DMS53 treated with DMSO at 0.1 percent for 48 hours (cell line): ENCODE results near the gene ERGIC1.

Experiments used
- DNase-seq: peaks from one replicate; lab custom pipeline; 2025; ENCODE audit not compliant: unreplicated experiment; lab: John Stamatoyannopoulos, UW

The ERGIC1 gene

GRCh38 chr5:172941067-172941516 lies 107.0 kb downstream of the ERGIC1 start:
- DNase-seq = peak; percentile 45

GRCh38 chr5:172942556-172942955 lies 108.5 kb downstream of the ERGIC1 start:
- no peak for DNase-seq

DNA sequence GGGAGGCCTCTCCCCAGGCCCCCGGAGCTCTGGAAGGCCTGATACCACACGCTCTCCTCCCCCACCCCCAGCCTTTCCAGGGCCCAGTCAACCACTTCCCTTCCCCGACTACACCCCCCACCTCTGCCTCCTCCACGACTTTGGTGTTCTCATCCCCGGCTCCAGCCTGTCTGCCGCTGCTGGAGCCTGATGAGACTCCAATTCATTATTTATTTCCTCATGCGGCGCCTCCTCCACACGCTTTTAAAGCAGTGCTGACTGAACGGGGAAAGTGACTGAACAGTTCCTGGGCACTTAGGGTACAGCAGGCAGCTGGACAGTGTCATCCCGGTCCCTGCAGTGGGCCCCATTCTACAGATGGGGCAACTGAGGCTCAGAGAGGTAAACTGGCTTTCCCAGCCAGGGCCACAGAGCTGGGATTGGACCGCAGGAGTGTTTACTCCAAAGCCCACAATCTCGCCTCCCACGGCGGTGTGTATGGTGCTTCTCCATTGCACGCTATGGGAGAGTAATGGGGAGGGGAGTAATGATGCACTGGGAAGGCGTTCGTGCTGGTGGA lies 109.3 kb downstream of the ERGIC1 start:
- DNase-seq = no peak

DNA sequence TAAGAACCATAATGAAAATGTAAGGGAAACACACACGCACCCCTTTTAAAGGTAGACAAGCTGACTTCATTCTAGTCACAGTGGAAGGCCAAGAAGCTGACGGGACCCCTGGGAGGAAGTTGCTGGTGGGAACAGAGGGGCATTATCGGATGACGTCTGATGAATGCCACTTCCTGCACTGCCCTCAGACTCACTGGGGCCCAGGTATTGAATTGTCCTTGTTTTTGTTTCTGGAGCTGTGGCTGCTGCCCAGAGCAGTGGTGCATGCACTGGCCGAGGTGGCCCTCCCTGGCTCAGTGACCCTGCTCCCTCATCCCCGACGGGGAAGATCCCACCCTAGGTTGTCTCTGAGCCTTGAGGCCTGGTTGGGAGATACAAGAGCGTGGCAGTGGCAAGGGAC lies 109.9 kb downstream of the ERGIC1 start:
- no peak for DNase-seq

- DNase-seq = no peak
Measured at GRCh38 chr5:172944741-172945140, 110.7 kb downstream of the ERGIC1 start.

DNA sequence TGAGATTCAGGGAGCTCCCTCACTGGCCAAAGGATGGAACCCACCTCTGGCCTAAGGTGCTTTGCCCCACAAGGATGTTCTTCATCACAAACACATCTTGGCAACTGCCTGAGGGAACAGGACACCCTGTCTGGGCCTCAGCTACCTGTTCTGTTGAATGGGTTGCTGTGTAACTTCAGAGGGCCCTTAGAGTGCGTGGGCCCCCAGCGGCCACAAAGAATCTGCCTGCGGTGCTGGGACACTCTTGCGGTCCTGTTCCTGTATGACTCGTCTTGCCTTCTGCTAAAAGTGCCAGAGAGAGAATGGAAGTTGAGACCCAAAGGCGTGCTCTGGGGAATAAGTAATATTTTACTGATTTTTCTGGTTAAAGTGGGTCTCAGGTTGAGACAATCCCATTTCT lies 111.1 kb downstream of the ERGIC1 start:
- no peak for DNase-seq

- DNase-seq = no peak
Measured at GRCh38 chr5:172946146-172946545, 112.1 kb downstream of the ERGIC1 start.

DNA sequence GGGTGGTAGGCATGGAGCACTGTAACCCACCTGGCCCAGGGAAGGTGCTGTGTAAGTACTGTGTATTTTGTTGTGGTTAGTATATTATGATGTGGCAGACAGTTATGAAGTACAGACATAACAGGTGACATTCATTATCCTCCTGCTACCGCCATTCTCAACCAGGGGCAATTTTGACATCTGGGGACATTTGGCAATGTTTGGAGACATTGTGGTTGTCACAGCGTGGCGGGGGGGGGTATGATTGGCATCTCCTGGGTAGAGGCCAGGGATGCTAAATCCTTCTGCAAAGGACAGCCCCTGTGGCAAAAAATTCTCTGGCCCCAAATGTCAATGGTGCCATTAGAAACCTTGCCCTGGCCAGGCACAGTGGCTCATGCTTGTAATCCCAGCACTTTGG lies 115.4 kb downstream of the ERGIC1 start:
- DNase-seq = no peak

DNA sequence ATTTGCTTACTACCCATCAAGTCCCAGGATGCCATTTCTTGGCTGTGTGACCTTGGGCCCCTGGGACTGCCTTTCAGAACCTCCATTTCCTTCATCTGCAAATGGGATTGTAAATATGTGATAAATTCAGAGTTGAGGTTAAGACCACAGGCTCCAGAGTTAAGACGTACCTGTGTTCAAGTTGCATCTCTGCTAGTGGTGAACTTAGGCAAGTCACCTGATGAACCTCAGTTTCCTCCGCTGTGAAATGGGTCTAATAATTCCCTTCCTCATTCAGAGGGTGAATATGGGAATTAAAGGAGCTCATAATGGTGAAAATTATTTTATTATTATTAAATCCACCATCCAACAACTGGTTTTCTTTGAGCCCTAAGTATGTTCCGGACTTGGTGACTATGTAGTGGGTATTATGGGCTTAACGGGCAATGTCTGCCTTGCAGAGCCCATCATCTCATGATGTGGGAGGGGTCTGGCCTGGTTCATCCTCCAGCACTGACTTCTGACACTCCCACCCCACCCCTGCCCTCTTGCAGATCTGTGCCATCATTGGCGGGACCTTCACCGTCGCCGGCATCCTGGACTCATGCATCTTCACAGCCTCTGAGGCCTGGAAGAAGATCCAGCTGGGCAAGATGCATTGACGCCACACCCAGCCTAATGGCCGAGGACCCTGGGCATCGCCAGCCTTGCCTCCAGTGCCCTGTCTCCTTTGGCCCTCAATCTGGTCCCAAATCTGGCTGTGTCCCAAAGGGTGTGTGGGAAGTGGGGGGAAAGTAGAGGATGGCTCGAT lies 116.3 kb downstream of the ERGIC1 start:
- no peak for DNase-seq

DNA sequence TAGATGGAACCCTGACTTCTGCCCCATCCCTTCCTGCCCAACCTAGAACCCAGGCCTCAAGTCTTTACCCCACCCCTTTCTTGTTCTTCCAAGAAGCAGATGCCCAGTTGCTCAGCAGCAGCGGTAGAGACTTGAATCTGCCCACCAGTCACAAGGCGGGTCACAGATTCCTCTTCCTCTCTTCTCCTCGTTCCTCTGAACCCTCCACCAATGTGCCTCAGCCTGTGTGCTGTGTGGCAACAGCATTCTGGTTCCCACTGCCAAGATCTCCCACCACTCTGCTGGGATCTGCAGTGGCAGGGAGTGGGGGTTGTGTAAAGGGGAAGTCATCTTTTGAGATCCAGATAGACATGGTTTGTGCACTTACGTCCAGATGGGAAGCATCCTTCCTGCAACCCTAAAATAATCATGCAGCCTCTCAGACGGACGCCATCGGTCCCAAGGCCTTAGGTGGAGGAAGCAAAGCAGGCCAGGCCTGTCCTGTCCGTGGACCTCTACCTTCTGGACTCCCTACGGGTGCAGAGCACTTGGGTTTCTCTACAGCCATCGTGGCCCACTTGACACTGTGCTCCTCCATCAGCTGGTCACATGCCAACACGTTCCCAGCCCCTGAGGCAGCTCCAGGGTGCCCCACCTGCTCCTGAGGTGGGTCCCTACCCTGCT lies 117.5 kb downstream of the ERGIC1 start:
- no peak for DNase-seq

- DNase-seq = no peak
Measured at GRCh38 chr5:172952034-172952511, 118.0 kb downstream of the ERGIC1 start.

DNA sequence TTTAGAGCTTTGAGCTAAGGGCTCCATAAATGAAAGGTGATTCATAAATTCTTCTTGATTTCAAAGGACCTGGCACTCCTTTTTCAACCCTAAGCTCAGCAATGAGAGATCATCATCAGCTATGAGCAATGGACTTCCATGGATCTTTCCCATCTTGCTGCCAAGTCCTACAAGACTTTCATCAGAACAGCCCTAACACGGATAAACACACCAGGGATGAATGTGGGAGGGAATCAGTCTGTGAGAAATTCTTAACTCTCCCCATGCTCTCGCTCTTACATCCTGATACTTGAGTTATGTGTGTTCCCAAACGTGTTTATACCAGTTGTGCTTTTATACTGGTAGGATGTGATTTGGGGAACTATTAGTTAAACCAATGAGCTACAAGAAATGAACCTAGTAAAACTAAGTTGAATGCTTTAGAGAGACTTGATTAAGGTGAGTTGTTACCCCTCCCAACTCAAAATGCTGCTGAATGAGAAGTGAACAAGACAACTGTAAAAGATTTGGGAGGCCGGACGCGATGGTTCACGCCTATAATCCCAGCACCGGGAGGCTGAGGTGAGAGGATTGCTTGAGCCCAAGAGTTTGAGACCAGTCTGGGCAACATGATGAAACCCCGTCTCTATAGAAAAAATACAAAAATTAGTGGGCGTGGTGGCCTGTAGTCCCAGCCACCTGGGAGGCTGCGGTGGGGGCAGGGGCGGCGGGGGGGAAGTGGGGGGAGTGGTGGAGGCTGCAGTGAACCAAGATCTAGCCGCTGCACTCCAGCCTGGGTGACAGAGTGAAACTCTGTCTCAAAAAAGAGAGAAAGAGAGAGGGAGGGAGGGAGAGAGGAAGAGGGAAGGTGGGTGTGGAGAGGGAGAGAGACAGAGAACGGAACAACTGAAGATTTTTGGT lies 120.0 kb downstream of the ERGIC1 start:
- DNase-seq = no peak

DNA sequence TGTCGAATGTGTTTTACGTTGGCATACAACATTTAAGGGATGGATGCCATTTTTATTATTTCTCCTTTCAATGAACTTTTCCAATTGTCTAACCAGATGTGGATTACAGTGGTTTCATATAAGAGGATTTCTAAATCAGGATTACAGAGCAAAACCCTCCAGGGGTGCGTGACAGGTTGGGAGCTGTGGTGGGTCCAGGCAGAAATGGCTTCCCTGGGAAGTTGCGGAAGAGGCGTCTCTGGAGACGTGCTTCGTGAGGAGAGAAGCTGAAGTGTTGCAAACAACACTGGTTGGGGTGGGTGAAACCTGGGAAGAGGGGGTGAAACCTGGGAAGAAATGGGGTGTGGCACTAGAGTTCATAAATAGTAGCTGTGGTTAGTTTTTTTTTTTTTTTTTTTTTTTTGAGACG lies 120.7 kb downstream of the ERGIC1 start:
- no peak for DNase-seq

DNA sequence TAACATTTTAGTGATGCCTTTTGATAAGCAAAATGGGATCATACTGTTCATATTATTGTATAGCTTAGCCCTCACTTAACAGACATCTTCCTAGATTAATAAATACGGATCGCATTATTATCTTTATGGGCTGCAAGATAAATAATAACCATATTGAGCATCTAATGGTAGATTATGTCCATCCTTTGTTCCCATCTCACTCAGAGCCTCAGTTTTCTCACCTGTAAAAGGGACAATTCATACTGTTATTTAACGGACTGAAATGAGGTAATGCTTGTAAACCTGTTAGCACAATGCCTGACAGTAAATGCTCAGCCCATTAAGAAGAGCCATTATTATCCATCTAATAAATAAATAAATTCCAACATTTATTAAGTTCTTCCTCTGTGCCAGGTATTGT lies 122.2 kb downstream of the ERGIC1 start:
- no peak for DNase-seq

DNA sequence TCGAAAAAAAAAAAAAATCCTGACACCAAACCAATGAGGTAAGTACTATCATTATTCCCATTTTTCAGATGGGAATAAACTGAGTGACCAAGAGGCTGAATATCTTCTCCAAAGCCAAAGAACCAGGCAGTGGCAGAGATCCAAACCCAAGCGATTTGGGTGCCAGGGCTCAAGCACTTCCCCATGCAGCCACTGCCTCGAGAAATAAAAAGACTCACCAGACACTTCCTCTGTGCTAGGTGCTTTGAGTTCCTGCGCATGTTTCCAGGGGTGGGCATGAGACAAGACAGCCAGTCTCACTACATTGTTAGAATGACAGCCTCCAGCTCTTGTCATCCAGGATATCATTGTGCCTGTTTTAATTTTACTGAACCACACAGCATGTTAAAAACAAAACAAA lies 122.9 kb downstream of the ERGIC1 start:
- no peak for DNase-seq

GRCh38 chr5:172957458-172957857 lies 123.4 kb downstream of the ERGIC1 start:
- no peak for DNase-seq

GRCh38 chr5:172958331-172959046 lies 124.4 kb downstream of the ERGIC1 start:
- peak; percentile 50 for DNase-seq

DNA sequence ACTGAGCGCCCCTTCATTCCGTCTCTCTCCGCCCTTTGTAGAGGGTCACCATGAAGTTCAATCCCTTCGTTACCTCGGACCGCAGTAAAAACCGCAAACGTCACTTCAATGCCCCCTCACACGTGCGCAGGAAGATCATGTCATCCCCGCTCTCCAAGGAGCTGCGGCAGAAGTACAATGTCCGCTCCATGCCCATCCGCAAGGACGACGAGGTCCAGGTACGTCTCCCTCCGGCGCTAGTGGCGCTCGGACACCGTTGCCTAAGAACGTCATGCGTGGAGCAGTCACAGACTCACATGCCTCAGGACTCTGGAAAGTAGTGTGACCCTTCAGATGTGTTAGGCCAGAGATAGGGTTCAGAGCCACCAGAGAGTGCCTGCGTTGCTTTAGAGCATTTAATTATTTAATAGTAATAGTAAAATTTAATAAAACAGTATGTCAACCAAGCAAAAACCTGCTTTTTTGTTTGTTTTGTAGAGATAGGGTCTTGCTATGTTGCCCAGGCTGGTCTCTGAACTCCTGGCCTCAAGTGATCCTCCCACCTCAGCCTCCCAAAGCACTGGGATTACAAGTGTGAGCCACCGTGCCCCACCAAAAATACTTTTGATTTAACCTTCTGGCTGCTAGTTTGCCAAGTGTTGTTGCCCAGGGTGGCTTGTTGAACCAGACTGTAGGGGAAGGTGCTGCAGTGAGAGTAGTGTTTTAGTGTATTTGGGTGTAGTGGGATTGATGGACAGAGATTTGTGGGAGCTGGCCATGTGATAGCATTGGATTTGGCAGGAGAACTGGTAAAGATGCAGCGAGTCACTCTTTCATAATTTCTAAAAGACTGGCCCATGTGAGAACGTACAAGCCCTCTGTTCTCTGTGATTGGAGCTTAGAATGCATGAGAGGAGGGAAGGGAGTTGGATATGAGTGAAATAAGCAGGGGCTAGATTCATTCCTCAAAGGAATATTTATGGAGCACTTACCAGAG lies 126.1 kb downstream of the ERGIC1 start:
- no peak for DNase-seq

- no peak for DNase-seq
Measured at GRCh38 chr5:172969921-172970320, 135.9 kb downstream of the ERGIC1 start.
